ENCODE results near the gene FAM47C. TPM values are rescaled to one million over a fixed set of nuclear protein-coding genes. Genes with fewer than 3 reads are reported as not detected.
"Not testable (repeated sequence)": the region's sequence is repeated elsewhere in the genome, so short reads cannot be mapped to it uniquely, and the experiment has no call there.

FAM47C gene
- not detected for total RNA-seq

DNA sequence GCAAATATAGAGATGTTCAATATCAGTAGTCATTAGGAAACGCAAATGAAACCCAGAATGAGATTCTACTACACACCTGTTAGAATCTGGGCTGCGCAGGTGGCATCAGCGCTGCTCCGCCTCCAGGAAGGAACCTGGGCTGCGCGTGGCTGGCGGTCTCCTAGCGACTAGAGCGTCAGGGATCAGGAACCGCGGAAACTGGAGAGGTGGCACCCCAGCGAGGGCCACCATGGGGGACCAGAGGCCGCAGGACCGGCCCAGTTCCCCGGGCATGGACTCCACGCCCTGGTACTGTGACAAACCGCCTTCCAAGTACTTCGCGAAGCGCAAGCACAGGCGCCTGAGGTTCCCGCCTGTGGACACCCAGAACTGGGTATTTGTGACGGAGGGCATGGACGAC, at the start of gene FAM47C:
FAM47C (plus strand) TSS at position 185 of the 400 bp plus-strand sequence; CDS start at position 230, 45 bp downstream.
- H3K4me1 ChIP-seq; in situ Hi-C loops (cut with MboI; ENCODE audit: low sequenced_read_pairs in 4 of 4); H3K36me3 ChIP-seq; H3K9me3 ChIP-seq; H3K27me3 ChIP-seq; H3K4me3 ChIP-seq; ATAC-seq; H3K27ac ChIP-seq; DNase-seq; intact Hi-C loops (cut with DNase I; ENCODE audit: low total_unique reads): not testable (repeated sequence)

- Histone ChIP-seq H3K9me3 (no peaks in the 10 kb centered on the region), H3K27me3 (peaks cover 0 to 13% (median 2%) of the 10 kb centered on the region in 3 donors), H3K4me3 (no peak overlapping the region), H3K4me1 (no peaks in the 10 kb centered on the region), H3K36me3 (no peaks in the 10 kb centered on the region), H3K27ac (no peak overlapping the region)
- no peak for TF ChIP-seq POLR2A (IDR thresholded peaks at IDR 0.05)
- in situ Hi-C loops (cut with MboI; ENCODE audit: low sequenced_read_pairs in 4 of 4), result no loop called here
- no peak for DNase-seq
- no peak for ATAC-seq
- intact Hi-C loops (cut with DNase I; ENCODE audit: low total_unique reads), result no loop called here
Observed at GRCh38 chrX:36961590-36961989, 46.6 kb upstream of the FAM47C start.

DNA sequence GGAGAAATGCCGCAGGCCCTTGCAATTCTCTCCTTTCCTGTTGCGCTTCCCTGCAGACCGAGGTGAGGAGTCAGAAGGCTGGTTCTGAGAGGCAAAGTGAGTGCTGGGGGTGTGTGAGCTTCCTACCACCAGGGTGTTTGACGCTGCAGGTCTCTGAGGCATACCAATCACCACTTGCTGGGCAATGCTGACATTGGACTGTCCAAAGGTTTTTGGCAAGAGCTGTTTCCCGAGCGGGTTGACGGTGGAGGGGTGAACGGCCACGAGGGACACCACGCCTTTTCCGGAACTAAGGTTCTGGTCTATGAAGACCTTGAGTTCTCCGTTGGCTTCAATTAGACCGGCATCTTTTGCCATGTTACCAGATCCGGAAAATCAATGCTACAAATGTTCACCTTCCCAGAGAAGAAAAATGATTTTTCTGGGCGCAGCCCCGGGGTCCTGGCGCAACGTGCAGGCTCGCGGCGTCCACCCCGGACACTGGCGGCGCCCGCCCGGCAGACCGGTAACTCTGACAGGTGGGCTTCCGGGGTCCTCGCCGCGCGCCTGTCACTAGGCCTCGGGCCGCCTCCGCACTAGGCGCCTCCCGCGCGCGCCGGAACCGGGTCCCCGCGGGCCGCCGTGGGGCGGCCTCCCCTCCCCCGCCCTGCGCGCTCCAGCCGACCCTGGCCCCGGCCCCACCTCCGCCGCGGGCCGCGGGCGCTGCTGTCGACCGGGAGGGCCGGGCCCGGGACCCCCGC, 44.9 kb upstream of the FAM47C start:
- DNase-seq, result no peak
- Histone ChIP-seq H3K27me3 (peaks cover 0 to 11% (median 0%) of the 10 kb centered on the region in 3 donors), H3K27ac (no peak overlapping the region), H3K4me1 (no peaks in the 10 kb centered on the region), H3K4me3 (no peak overlapping the region), H3K36me3 (no peaks in the 10 kb centered on the region), H3K9me3 (no peaks in the 10 kb centered on the region)
- intact Hi-C loops (cut with DNase I; ENCODE audit: low total_unique reads) (no loop called here), in situ Hi-C loops (cut with MboI; ENCODE audit: low sequenced_read_pairs in 4 of 4) (no loop called here)
- TF ChIP-seq POLR2A (IDR thresholded peaks at IDR 0.05) (no peak), CTCF (IDR thresholded peaks at IDR 0.05 in 4 of 5, conservative IDR thresholded peaks at IDR 0.05 in 1 of 5) (no peak)
- no peak for ATAC-seq

DNA sequence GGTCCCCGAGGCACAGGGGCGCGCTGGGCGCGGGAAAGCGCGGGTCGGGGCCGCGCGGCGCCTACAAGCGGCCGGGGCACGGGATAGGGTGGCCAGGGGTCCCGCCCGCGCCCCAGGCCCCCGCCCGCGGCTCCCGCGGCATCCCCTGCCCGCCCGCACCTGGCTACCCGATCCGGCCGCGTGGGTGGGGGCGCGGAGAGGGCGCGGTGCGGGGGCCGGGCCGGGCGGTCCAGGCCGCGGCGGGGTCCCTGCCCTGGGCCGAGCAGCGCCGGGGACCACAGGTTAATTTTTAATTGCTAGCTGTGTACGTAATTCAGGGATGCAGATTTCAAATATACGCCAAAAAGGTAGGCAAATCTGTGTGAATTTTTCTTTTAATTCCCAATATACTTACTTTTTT, 44.3 kb upstream of the FAM47C start:
- TF ChIP-seq CTCF (IDR thresholded peaks at IDR 0.05 in 4 of 5, conservative IDR thresholded peaks at IDR 0.05 in 1 of 5) (no peak), POLR2A (IDR thresholded peaks at IDR 0.05) (no peak)
- no peaks in the 10 kb centered on the region for H3K4me1 ChIP-seq
- ATAC-seq (no peak), DNase-seq (no peak)
- no peak overlapping the region for H3K27ac ChIP-seq
- in situ Hi-C loops (cut with MboI; ENCODE audit: low sequenced_read_pairs in 4 of 4) (no loop called here), intact Hi-C loops (cut with DNase I; ENCODE audit: low total_unique reads) (no loop called here)
- no peak overlapping the region for H3K4me3 ChIP-seq
- peaks cover 0 to 5% (median 0%) of the 10 kb centered on the region in 3 donors for H3K27me3 ChIP-seq
- H3K9me3 ChIP-seq, result no peaks in the 10 kb centered on the region
- H3K36me3 ChIP-seq, result no peaks in the 10 kb centered on the region

- no peaks in the 10 kb centered on the region for H3K9me3 ChIP-seq
- ATAC-seq (no peak), DNase-seq (no peak)
- H3K27ac ChIP-seq, result no peak overlapping the region
- no peak overlapping the region for H3K4me3 ChIP-seq
- no peaks in the 10 kb centered on the region for H3K4me1 ChIP-seq
- intact Hi-C loops (cut with DNase I; ENCODE audit: low total_unique reads) (no loop called here), in situ Hi-C loops (cut with MboI; ENCODE audit: low sequenced_read_pairs in 4 of 4) (no loop called here)
- TF ChIP-seq POLR2A (IDR thresholded peaks at IDR 0.05) (no peak), CTCF (IDR thresholded peaks at IDR 0.05 in 4 of 5, conservative IDR thresholded peaks at IDR 0.05 in 1 of 5) (no peak)
- H3K36me3 ChIP-seq, result no peaks in the 10 kb centered on the region
- H3K27me3 ChIP-seq, result no peaks in the 10 kb centered on the region
Observed at GRCh38 chrX:36973575-36973974, 34.6 kb upstream of the FAM47C start.

GRCh38 chrX:36974911-36975310, 33.3 kb upstream of the FAM47C start:
- no peak overlapping the region for H3K27ac ChIP-seq
- no peaks in the 10 kb centered on the region for H3K4me1 ChIP-seq
- TF ChIP-seq POLR2A (IDR thresholded peaks at IDR 0.05) (no peak), CTCF (IDR thresholded peaks at IDR 0.05 in 4 of 5, conservative IDR thresholded peaks at IDR 0.05 in 1 of 5) (no peak)
- no peak for DNase-seq
- in situ Hi-C loops (cut with MboI; ENCODE audit: low sequenced_read_pairs in 4 of 4) (no loop called here), intact Hi-C loops (cut with DNase I; ENCODE audit: low total_unique reads) (no loop called here)
- no peak overlapping the region for H3K4me3 ChIP-seq
- ATAC-seq, result no peak
- no peaks in the 10 kb centered on the region for H3K9me3 ChIP-seq
- H3K36me3 ChIP-seq, result no peaks in the 10 kb centered on the region
- no peaks in the 10 kb centered on the region for H3K27me3 ChIP-seq
